ENCODE data around the gene ZNF354C. TPM values are rescaled to one million over a fixed set of nuclear protein-coding genes. Genes with fewer than 3 reads are reported as not detected.

ZNF354C gene
- total RNA-seq, 1 donor from 2014 or later = 29.8 TPM

DNA sequence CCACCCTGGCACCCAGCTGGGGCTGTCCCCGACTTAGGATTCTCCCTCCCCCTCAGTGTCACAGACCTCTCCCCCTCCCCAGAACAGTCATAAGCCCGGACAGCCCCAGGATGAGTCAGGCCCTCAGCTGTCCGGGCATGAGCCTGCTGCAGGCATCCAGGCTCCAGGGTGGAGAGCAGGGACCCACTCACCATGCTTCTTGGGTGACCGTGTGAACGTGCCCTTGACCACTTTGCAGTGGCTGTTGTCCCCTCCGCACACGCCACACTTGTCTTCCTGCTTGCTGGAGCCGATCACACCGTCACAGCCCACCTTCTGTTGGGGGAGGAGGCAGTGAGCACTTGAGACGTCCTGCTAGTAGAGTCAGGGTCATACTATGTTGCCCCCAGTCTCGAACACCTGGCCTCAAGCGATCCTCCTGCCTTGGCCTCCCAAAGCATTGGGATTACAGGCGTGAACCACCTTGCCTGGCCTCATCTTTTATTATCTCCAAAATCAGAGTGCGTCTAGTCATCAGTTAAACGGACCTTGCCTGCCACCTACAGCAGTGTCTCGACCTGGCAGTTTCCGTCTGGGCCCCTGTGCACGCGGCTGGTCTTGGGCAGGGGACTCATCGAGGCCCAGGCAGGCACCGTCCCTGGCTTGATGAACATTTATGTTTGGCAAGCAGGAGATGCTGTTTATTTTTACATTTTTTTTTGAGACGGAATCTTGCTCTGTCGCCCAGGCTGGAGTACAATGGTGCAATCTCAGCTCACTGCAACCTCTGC lies 72.6 kb downstream of the ZNF354C start:
- H3K9ac ChIP-seq = no peak overlapping the region
- H3K27ac ChIP-seq = no peak overlapping the region
- no peak overlapping the region for H3K4me3 ChIP-seq
- Mint-ChIP-seq H3K9me3 (peaks cover 19% of the 10 kb centered on the region), H3K36me3 (peaks cover 6% of the 10 kb centered on the region), H3K27ac (peak overlapping the region; percentile 93), H3K27me3 (ENCODE audit: insufficient read depth, low read depth) (peaks cover 7% of the 10 kb centered on the region), H3K4me1 (no peaks in the 10 kb centered on the region), H3K4me3 (no peak overlapping the region)
- TF ChIP-seq CTCF (IDR thresholded peaks at IDR 0.05) = no peak
- TF ChIP-seq EZH2 (IDR thresholded peaks at IDR 0.05) = no peak
- no peak for TF ChIP-seq EZH2phosphoT487 (IDR thresholded peaks at IDR 0.05)
- no peaks in the 10 kb centered on the region for H3K9me3 ChIP-seq (ENCODE audit: low read depth)
- H3K4me2 ChIP-seq = no peak overlapping the region
- no peak overlapping the region for H2AFZ ChIP-seq (replicated peaks)
- no peaks in the 10 kb centered on the region for H3K4me1 ChIP-seq
- no peaks in the 10 kb centered on the region for H3K36me3 ChIP-seq
- H3F3A ChIP-seq (ENCODE audit: low read depth) = no peaks in the 10 kb centered on the region
- no peaks in the 10 kb centered on the region for H4K20me1 ChIP-seq (ENCODE audit: low read depth)
- H3K79me2 ChIP-seq (ENCODE audit: low read depth) = no peaks in the 10 kb centered on the region
- no peaks in the 10 kb centered on the region for H3K27me3 ChIP-seq
- no peak for DNase-seq (ENCODE audit: low spot score)

Other genes starting within 250 kb of the ZNF354C start
- gene ZNF354B, start 200.4 kb upstream of the ZNF354C start, total RNA-seq (ENCODE audit: low replicate concordance) = 16.3 and 31.3 TPM in 2 replicates
- 6.8 and 14.5 TPM in 2 replicates for gene ZFP2, start 164.5 kb upstream of the ZNF354C start, total RNA-seq (ENCODE audit: low replicate concordance)
- gene ZNF454, start 119.2 kb upstream of the ZNF354C start, total RNA-seq (ENCODE audit: low replicate concordance) = 0.22 TPM in 1 of 2 replicates, not detected in the other
- not detected in 2 replicates for gene GRM6, start 65.1 kb upstream of the ZNF354C start, total RNA-seq (ENCODE audit: low replicate concordance)
- gene ZNF879, start 36.6 kb upstream of the ZNF354C start, total RNA-seq (ENCODE audit: low replicate concordance) = 10.4 and 10.6 TPM in 2 replicates

Measured in neural progenitor cell (in vitro differentiated cells).